Left lung (tissue), 10 donors: ENCODE data around the gene DLG2. TPM values are rescaled to one million over a fixed set of nuclear protein-coding genes. Genes with fewer than 3 reads are reported as not detected.
A peak's percentile ranks its signal among the peaks of the same experiment; 100 is the strongest.

Experiments used
- ATAC-seq: fragments of 200-7000 bp; cut with Tn5 transposase; one replicate; pipeline ENCODE4 v1.9.1; 2020; ENCODE audit warnings: moderate library complexity
- DNase-seq, 4 donors: peaks; one replicate each; pipeline ENCODE4 v3.0.0-alpha.2; 2013 to 2020
- H3K27ac ChIP-seq, 2 donors: fragments of 200-600 bp; sonication (generic) in 1 of 2; one replicate each; pipeline versions ENCODE4 v1.5.0 to v1.8.0; 2020 to 2021
- H3K27me3 ChIP-seq, 2 donors: fragments of 200-600 bp; sonication (generic) in 1 of 2; one replicate each; pipeline versions ENCODE4 v1.5.0 to v1.8.0; 2020 to 2021
- H3K36me3 ChIP-seq, 2 donors: fragments of 200-600 bp; sonication (generic) in 1 of 2; one replicate each; pipeline versions ENCODE4 v1.5.0 to v1.8.0; 2020 to 2021
- H3K4me1 ChIP-seq, 2 donors: fragments of 200-600 bp; one replicate each; pipeline ENCODE4 v1.8.0; 2021
- H3K4me3 ChIP-seq, 2 donors: fragments of 200-600 bp; sonication (generic) in 1 of 2; one replicate each; pipeline versions ENCODE4 v1.5.0 to v1.8.0; 2020 to 2021; ENCODE audit warnings: mild to moderate bottlenecking in 1 of 2
- H3K9me3 ChIP-seq, 2 donors: fragments of 200-600 bp; sonication (generic) in 1 of 2; one replicate each; pipeline versions ENCODE4 v1.5.0 to v1.8.0; 2020 to 2021
- CTCF ChIP-seq, 2 donors: fragments of 200-600 bp; sonication (generic) in 1 of 2; IDR thresholded peaks; one replicate each; pipeline versions ENCODE4 v1.5.0 to v1.8.0; 2021; ENCODE audit warnings: antibody characterized with exemption in 2 of 2
- intact Hi-C, 2 donors: fragments of 100-400 bp; cut with DNase I; formaldehyde crosslinking; loops; one replicate each; pipeline versions ENCODE4 v1.11.2 to v1.14.2; 2022
- polyA plus RNA-seq, 6 donors: library from polyadenylated mRNA; unstranded; fragments of 120-200 nt; gene quantifications; one replicate each; pipeline ENCODE4 v1.2.1, GENCODE V29; 2013; ENCODE audit not compliant: insufficient read length in 6 of 6
- total RNA-seq, 2 donors: library from RNA; stranded (reverse); fragmentation: NEBNext Ultra II Directional; extraction: Animal tissue kit (Norgen Biotek cat#: 25700); gene quantifications; one replicate each; pipeline ENCODE4 v1.2.1, GENCODE V29; 2021
- donor health status: DM: no; HTN: yes; CAD: no.
- donor health status: DM: no; HTN: no; CAD: no.

DLG2 gene
- total and polyA plus RNA-seq, 8 donors, result 4.5 to 15.0 (median 8.6) TPM

- Histone ChIP-seq H3K27me3 (no peaks in the 10 kb centered on the region), H3K4me3 (no peak overlapping the region), H3K9me3 (no peaks in the 10 kb centered on the region), H3K4me1 (no peaks in the 10 kb centered on the region), H3K36me3 (no peaks in the 10 kb centered on the region), H3K27ac (no peak overlapping the region)
- DNase-seq (no peak), ATAC-seq (peak; percentile 37)
- intact Hi-C loops, result no loop called here
- TF ChIP-seq CTCF (IDR thresholded peaks at IDR 0.05), result no peak
Measured at GRCh38 chr11:84687433-84687832, 939.7 kb downstream of the DLG2 start.

- Histone ChIP-seq H3K4me1 (no peaks in the 10 kb centered on the region), H3K27ac (no peak overlapping the region), H3K36me3 (no peaks in the 10 kb centered on the region), H3K27me3 (no peaks in the 10 kb centered on the region), H3K4me3 (no peak overlapping the region), H3K9me3 (no peaks in the 10 kb centered on the region)
- no peak for TF ChIP-seq CTCF (IDR thresholded peaks at IDR 0.05)
- no peak for DNase-seq
- no peak for ATAC-seq
- intact Hi-C loops, result no loop called here
Measured at GRCh38 chr11:84686716-84687115, 940.4 kb downstream of the DLG2 start.

- no peaks in the 10 kb centered on the region for H3K9me3 ChIP-seq
- ATAC-seq (no peak), DNase-seq (no peak)
- H3K4me3 ChIP-seq, result no peak overlapping the region
- intact Hi-C loops, result no loop called here
- no peak overlapping the region for H3K27ac ChIP-seq
- no peak for TF ChIP-seq CTCF (IDR thresholded peaks at IDR 0.05)
- no peaks in the 10 kb centered on the region for H3K4me1 ChIP-seq
- H3K27me3 ChIP-seq, result no peaks in the 10 kb centered on the region
- H3K36me3 ChIP-seq, result no peaks in the 10 kb centered on the region
Measured at GRCh38 chr11:84685976-84686375, 941.2 kb downstream of the DLG2 start.

GRCh38 chr11:84685149-84685548 lies 942.0 kb downstream of the DLG2 start:
- no peak for ATAC-seq
- DNase-seq, result no peak
- Histone ChIP-seq H3K27me3 (no peaks in the 10 kb centered on the region), H3K36me3 (no peaks in the 10 kb centered on the region), H3K27ac (no peak overlapping the region), H3K4me1 (no peaks in the 10 kb centered on the region), H3K9me3 (no peaks in the 10 kb centered on the region), H3K4me3 (no peak overlapping the region)
- no peak for TF ChIP-seq CTCF (IDR thresholded peaks at IDR 0.05)
- intact Hi-C loops, result no loop called here

- Histone ChIP-seq H3K4me3 (no peak overlapping the region), H3K9me3 (no peaks in the 10 kb centered on the region), H3K4me1 (no peaks in the 10 kb centered on the region), H3K36me3 (no peaks in the 10 kb centered on the region), H3K27me3 (no peaks in the 10 kb centered on the region), H3K27ac (no peak overlapping the region)
- DNase-seq, result no peak
- intact Hi-C loops, result no loop called here
- ATAC-seq, result no peak
- no peak for TF ChIP-seq CTCF (IDR thresholded peaks at IDR 0.05)
Measured at GRCh38 chr11:84681456-84681855, 945.7 kb downstream of the DLG2 start.
